GM12878 (cell line): ENCODE measurements around the gene TSPAN16.

Experiments used
- CEBPB ChIP-seq, 2 experiments: fragments of 150-350 bp in 1 of 2; IDR thresholded peaks; 2 replicates each; pipeline ENCODE4 v1.6.1; 2012 to 2014; ENCODE audit warnings: low read depth in 2 of 2, low read length in 2 of 2, borderline replicate concordance in 1 of 2, inconsistent platforms in 1 of 2
- JUND ChIP-seq: IDR thresholded peaks from 2 replicates; pipeline ENCODE4 v1.6.1; 2012; ENCODE audit warnings: low read depth, mild to moderate bottlenecking, low read length, improper control_type of control experiment, moderate library complexity
- POLR2A ChIP-seq: IDR thresholded peaks from 2 replicates; pipeline ENCODE4 v1.6.1; 2011; ENCODE audit warnings: low read depth, mild to moderate bottlenecking, low read length
- SIN3A ChIP-seq: IDR thresholded peaks from 2 replicates; pipeline ENCODE4 v1.6.1; 2012; ENCODE audit warnings: low read depth, low read length, improper control_type of control experiment
- TF ChIP-seq, protein P1 (sequence below), 3 experiments: IDR thresholded peaks in 2 of 3; conservative IDR thresholded peaks in 1 of 3; 2 replicates each; pipeline ENCODE4 v1.5.1; 2011; ENCODE audit warnings: low read depth in 3 of 3, low read length in 3 of 3, mild to moderate bottlenecking in 3 of 3, control low read depth in 2 of 3, moderate library complexity in 2 of 3, inconsistent platforms in 1 of 3, mixed read lengths in 1 of 3; ENCODE audit not compliant: control insufficient read depth in 2 of 3, insufficient read depth in 1 of 3; ENCODE audit errors: extremely low read depth in 1 of 3
- TF ChIP-seq, protein P2 (sequence below): fragments of 450-650 bp; formaldehyde crosslinking; IDR thresholded peaks from 2 replicates; pipeline ENCODE4 v1.4.0; 2020; ENCODE audit warnings: mild to moderate bottlenecking, moderate library complexity

DNA sequence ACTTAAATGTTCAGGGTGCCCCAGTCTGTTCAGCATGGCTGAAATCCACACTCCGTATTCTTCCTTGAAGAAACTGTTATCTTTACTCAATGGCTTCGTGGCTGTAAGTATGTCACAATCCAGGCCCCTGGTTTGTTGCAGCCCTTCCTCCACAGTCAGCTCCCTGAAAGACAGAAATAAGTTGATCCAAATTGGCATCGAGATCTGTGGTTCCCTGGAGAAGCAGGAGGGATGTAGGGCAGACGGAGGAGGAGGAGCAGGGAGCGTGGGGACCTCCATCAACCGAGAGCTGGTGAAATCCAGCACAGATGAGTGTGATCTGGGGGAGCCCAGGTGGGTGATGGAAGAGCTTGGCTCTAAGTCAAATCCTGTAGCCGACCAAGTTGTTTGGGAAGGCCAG, 304 bp downstream of the TSPAN16 start:
- TF ChIP-seq, protein P1, sequence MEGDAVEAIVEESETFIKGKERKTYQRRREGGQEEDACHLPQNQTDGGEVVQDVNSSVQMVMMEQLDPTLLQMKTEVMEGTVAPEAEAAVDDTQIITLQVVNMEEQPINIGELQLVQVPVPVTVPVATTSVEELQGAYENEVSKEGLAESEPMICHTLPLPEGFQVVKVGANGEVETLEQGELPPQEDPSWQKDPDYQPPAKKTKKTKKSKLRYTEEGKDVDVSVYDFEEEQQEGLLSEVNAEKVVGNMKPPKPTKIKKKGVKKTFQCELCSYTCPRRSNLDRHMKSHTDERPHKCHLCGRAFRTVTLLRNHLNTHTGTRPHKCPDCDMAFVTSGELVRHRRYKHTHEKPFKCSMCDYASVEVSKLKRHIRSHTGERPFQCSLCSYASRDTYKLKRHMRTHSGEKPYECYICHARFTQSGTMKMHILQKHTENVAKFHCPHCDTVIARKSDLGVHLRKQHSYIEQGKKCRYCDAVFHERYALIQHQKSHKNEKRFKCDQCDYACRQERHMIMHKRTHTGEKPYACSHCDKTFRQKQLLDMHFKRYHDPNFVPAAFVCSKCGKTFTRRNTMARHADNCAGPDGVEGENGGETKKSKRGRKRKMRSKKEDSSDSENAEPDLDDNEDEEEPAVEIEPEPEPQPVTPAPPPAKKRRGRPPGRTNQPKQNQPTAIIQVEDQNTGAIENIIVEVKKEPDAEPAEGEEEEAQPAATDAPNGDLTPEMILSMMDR (IDR thresholded peaks at IDR 0.05 in 2 of 3, conservative IDR thresholded peaks at IDR 0.05 in 1 of 3; ENCODE audit: control insufficient read depth in 2 of 3, extremely low read depth in 1 of 3, insufficient read depth in 1 of 3, low read depth in 3 of 3, low read length in 3 of 3), result no peak
- TF ChIP-seq POLR2A, result no peak
- TF ChIP-seq, protein P2, sequence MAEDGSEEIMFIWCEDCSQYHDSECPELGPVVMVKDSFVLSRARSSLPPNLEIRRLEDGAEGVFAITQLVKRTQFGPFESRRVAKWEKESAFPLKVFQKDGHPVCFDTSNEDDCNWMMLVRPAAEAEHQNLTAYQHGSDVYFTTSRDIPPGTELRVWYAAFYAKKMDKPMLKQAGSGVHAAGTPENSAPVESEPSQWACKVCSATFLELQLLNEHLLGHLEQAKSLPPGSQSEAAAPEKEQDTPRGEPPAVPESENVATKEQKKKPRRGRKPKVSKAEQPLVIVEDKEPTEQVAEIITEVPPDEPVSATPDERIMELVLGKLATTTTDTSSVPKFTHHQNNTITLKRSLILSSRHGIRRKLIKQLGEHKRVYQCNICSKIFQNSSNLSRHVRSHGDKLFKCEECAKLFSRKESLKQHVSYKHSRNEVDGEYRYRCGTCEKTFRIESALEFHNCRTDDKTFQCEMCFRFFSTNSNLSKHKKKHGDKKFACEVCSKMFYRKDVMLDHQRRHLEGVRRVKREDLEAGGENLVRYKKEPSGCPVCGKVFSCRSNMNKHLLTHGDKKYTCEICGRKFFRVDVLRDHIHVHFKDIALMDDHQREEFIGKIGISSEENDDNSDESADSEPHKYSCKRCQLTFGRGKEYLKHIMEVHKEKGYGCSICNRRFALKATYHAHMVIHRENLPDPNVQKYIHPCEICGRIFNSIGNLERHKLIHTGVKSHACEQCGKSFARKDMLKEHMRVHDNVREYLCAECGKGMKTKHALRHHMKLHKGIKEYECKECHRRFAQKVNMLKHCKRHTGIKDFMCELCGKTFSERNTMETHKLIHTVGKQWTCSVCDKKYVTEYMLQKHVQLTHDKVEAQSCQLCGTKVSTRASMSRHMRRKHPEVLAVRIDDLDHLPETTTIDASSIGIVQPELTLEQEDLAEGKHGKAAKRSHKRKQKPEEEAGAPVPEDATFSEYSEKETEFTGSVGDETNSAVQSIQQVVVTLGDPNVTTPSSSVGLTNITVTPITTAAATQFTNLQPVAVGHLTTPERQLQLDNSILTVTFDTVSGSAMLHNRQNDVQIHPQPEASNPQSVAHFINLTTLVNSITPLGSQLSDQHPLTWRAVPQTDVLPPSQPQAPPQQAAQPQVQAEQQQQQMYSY, result no peak
- no peak for TF ChIP-seq CEBPB (IDR thresholded peaks at IDR 0.05; ENCODE audit: borderline replicate concordance in 1 of 2, low read depth in 2 of 2, low read length in 2 of 2)
- TF ChIP-seq SIN3A, result no peak
- no peak for TF ChIP-seq JUND
